ENCODE results near the gene ANKRD29.

DNA sequence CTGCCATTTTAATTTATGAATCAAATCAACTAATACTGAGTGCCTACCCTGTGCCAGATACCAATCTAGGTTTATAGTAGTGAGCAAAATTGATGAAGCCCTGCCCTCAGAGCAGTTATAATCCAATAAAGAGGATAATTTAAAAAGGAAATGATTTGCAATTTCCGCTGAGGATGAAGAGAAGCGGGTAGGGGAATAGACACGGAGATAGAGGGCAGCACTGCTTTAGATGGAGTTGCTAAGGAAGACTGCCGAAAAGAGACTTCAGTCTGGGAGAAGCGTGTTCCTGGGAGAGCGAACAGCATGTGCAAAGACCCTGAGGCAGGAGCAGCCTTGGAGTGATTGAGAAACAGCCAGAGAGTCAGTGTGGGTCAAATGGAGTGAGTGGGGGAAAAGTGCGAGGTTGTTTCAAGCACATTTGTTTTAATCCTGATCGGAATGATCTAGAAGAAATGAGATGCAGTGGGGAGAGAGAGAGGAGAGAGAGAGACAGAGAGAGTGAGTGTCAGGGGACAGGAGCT lies 38.9 kb upstream of the ANKRD29 start:
- TF ChIP-seq, protein P1, sequence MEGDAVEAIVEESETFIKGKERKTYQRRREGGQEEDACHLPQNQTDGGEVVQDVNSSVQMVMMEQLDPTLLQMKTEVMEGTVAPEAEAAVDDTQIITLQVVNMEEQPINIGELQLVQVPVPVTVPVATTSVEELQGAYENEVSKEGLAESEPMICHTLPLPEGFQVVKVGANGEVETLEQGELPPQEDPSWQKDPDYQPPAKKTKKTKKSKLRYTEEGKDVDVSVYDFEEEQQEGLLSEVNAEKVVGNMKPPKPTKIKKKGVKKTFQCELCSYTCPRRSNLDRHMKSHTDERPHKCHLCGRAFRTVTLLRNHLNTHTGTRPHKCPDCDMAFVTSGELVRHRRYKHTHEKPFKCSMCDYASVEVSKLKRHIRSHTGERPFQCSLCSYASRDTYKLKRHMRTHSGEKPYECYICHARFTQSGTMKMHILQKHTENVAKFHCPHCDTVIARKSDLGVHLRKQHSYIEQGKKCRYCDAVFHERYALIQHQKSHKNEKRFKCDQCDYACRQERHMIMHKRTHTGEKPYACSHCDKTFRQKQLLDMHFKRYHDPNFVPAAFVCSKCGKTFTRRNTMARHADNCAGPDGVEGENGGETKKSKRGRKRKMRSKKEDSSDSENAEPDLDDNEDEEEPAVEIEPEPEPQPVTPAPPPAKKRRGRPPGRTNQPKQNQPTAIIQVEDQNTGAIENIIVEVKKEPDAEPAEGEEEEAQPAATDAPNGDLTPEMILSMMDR (IDR thresholded peaks at IDR 0.05), result no peak
- no peak for TF ChIP-seq EZH2 (IDR thresholded peaks at IDR 0.05)
- TF ChIP-seq EZH2phosphoT487 (IDR thresholded peaks at IDR 0.05), result no peak

All from neural progenitor cell (in vitro differentiated cells).